ENCODE data around the gene LMTK3. TPM values are rescaled to one million over a fixed set of nuclear protein-coding genes. Genes with fewer than 3 reads are reported as not detected.

Gene LMTK3
- total RNA-seq, 1 donor from 2014 or later = 21.3 TPM

DNA sequence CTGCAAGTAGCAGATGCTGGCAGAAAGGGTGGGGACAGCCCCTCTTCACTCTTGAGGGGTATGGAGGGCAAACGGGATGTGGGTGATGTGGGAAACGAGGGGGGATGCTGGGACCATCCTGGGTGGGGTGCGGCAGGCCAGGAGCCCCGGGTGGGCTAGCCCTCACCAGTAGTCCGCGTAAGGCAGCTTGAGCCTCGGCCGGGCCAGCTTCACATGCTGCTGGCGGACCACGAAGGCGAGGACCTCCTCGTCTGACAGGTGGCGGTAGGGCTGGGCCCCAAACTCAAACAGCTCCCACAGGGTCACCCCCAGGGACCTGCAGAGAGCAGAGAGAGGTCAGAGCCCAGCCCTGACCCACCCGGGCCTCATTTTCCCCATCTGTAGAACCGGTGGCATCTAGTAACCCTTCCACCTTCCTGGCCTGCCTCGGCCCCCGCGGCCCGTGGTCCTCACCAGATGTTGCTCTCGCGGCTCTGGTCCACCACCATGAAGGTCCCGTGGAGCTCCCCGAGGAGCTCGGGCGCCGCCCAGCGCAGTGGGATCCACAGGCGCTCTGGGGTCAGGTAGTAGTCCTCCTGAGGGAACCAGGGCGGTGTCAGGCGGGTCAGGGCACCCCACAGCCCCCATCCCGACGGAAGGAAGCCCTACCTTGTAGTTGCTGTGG lies 10.7 kb downstream of the LMTK3 start:
- Mint-ChIP-seq H3K9me3 (no peaks in the 10 kb centered on the region), H3K36me3 (no peaks in the 10 kb centered on the region), H3K27me3 (ENCODE audit: low read depth) (no peaks in the 10 kb centered on the region), H3K4me3 (peak overlapping the region; percentile 72), H3K27ac (peak overlapping the region; percentile 75), H3K4me1 (peaks cover 21% of the 10 kb centered on the region)
- DNase-seq (ENCODE audit: low spot score in 2 of 2, unreplicated experiment in 2 of 2) = no peak
- TF ChIP-seq, protein P1, sequence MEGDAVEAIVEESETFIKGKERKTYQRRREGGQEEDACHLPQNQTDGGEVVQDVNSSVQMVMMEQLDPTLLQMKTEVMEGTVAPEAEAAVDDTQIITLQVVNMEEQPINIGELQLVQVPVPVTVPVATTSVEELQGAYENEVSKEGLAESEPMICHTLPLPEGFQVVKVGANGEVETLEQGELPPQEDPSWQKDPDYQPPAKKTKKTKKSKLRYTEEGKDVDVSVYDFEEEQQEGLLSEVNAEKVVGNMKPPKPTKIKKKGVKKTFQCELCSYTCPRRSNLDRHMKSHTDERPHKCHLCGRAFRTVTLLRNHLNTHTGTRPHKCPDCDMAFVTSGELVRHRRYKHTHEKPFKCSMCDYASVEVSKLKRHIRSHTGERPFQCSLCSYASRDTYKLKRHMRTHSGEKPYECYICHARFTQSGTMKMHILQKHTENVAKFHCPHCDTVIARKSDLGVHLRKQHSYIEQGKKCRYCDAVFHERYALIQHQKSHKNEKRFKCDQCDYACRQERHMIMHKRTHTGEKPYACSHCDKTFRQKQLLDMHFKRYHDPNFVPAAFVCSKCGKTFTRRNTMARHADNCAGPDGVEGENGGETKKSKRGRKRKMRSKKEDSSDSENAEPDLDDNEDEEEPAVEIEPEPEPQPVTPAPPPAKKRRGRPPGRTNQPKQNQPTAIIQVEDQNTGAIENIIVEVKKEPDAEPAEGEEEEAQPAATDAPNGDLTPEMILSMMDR (IDR thresholded peaks at IDR 0.05; ENCODE audit: unreplicated experiment) = no peak

DNA sequence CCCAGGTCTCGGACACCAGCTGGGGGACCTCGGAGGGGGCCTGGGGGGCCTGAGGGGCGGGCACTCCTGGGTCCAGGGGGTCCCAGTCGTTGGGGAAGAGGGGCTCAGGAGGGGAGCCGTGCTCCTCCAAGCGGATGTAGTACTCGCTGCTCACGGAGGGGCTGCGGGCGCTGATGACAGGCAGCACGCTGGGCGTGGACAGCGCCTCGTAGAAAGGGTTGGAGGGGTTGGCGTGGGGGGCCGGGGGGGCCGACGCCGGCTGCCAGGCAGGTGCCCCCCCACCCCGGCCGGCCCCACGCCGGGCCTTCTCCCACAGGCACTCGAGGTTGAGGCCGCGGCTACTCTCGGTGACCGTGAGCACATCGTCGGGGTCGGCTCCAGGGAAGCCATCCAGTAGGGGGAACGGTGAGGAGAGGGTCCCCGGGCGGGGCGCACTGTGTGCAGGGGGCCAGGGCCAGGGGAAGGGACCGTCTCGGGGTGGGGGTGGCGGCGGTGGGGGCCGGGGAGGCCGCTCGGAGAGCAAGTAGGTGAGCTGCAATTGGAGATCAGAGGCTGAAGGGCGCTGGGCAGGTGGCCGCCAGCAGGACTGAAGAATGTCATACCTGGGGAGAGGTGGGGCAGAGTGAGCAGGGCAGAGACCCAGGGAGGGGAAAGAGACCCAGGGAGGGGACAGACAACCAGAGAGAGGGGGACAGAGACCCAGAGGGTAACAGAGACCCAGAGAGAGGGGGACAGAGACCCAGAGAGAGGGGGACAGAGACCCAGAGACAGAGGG lies 12.1 kb downstream of the LMTK3 start:
- H3K27me3 Mint-ChIP-seq (ENCODE audit: low read depth) = no peaks in the 10 kb centered on the region
- no peaks in the 10 kb centered on the region for H3K9me3 Mint-ChIP-seq
- no peaks in the 10 kb centered on the region for H3K36me3 Mint-ChIP-seq
- H3K4me3 Mint-ChIP-seq = peak overlapping the region; percentile 53
- H3K4me1 Mint-ChIP-seq = peaks cover 31% of the 10 kb centered on the region
- no peak for DNase-seq (ENCODE audit: low spot score in 2 of 2, unreplicated experiment in 2 of 2)
- peak overlapping the region; percentile 16 for H3K27ac Mint-ChIP-seq
- TF ChIP-seq, protein P1 (IDR thresholded peaks at IDR 0.05; ENCODE audit: unreplicated experiment) = no peak

DNA sequence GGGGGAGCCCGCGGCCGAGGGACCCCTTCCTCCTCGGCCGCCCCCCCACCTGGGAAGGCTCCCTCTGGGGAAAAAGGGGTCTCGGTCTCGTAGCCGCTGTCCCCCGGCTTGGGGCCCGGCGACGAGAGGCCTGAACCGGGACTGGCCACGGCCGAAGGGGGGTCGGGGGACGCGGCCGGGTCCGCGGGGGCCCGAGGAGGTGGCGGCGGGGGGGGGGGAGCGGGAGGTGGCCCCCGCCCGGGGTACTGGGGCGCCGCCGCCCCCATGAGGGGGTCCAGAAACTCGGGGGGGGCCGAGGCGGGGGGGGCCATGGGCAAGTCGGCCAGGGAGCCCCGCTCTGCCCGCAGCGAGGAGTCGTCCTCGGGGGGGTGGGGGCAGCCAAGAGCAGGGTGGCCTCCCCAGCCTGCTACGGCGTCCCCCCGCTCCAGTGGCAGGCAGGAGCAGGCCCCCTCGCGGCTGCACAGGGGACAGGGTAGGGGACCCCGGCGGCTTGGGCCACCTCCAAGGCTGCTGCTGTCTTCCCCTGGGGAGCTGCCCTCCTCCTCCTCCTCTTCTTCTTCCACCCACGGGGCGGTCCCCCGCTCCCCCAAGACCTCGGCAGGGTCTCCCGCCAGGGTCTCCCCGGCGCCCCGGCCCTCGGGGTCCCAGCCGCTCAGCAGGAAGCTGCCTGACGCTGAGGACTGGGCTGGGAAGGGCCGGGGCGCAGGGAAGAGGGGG lies 12.9 kb downstream of the LMTK3 start:
- TF ChIP-seq, protein P1 (IDR thresholded peaks at IDR 0.05; ENCODE audit: unreplicated experiment) = no peak
- no peaks in the 10 kb centered on the region for H3K27me3 Mint-ChIP-seq (ENCODE audit: low read depth)
- H3K9me3 Mint-ChIP-seq = no peaks in the 10 kb centered on the region

DNA sequence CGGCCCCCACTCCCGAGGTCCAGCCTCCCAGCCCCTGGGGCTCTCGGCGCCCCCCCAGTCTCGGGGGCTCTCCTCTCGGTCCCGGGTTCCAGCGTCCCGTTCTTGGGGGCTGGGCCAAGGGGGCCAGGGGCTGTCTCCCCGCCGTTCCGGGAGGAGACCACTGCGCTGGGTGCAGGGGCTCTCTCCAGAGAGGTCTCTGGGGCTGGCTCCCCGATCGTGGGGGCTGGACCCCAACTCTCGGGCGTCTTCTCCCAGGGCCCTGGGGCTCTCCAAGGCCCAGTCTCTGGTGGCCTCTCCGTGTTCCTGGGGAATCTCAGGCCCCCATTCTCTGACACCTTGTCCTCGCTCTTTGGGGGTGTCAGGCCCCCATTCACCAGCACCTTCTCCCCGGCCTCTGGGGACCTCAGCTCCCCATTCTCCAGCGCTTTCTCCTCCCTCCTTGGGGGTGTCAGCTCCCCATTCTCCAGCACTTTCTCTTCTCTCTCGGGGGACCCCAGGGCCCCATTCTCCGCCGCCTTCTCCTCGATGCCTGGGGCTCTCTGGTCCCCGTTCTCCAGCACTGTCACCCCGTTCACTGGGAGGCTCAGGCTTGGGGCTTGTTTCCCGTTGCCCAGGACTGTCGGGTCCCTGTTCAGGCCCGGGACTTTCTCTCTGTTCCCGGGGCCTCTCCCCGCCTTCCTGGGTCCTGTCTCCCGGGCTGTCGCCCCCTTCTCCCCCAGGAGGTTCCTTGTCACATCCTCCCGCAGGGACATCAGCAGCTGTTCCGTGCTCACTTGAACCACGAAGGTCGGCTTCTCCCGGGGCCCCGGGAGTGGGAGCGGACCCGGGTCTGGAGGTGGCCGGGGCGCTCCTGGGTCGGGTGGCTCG lies 13.7 kb downstream of the LMTK3 start:
- H3K4me1 Mint-ChIP-seq = peaks cover 32% of the 10 kb centered on the region
- DNase-seq (ENCODE audit: low spot score in 2 of 2, unreplicated experiment in 2 of 2) = no peak
- no peaks in the 10 kb centered on the region for H3K36me3 Mint-ChIP-seq
- no peaks in the 10 kb centered on the region for H3K9me3 Mint-ChIP-seq
- H3K4me3 Mint-ChIP-seq = no peak overlapping the region
- no peaks in the 10 kb centered on the region for H3K27me3 Mint-ChIP-seq (ENCODE audit: low read depth)
- no peak overlapping the region for H3K27ac Mint-ChIP-seq
- TF ChIP-seq, protein P1 (IDR thresholded peaks at IDR 0.05; ENCODE audit: unreplicated experiment) = no peak

More for the DNA sequence above, 12.9 kb downstream of the LMTK3 start:
- H3K4me1 Mint-ChIP-seq = peaks cover 35% of the 10 kb centered on the region
- no peak overlapping the region for H3K27ac Mint-ChIP-seq
- H3K4me3 Mint-ChIP-seq = no peak overlapping the region
- no peaks in the 10 kb centered on the region for H3K36me3 Mint-ChIP-seq
- no peak for DNase-seq (ENCODE audit: low spot score in 2 of 2, unreplicated experiment in 2 of 2)

Measured in mesothelial cell of epicardium (in vitro differentiated cells).